T-helper 2 cell treated with Interferon-gamma antibody and Interleukin-4, amounts not matched to agents 100 ng/mL and 5 ng/mL, for 36 hours (primary cell): ENCODE data around the gene STAB1. TPM values are rescaled to one million over a fixed set of nuclear protein-coding genes. Genes with fewer than 3 reads are reported as not detected.

ENCODE experiments used
- intact Hi-C: fragments of 100-400 bp; cut with micrococcal nuclease; formaldehyde crosslinking; loops from one replicate; pipeline ENCODE4 v1.15.1; 2023
- total RNA-seq: library from RNA; stranded (reverse); gene quantifications from 2 replicates; pipeline ENCODE4 v1.2.3, GENCODE V29; 2022

The STAB1 gene
- total RNA-seq, 1 donor from 2014 or later: 0.05 TPM

- intact Hi-C loops: loop anchor here (10.0 kb wide), 1 partner anchor 229 kb away; the partner anchor contains the start of genes GNL3 and PBRM1
Observed at GRCh38 chr3:52456169-52456799, 38.9 kb upstream of the STAB1 start.

- intact Hi-C loops: loop anchor here (10.0 kb wide), 1 partner anchor 228 kb away; the partner anchor contains the start of genes GNL3 and PBRM1
Observed at GRCh38 chr3:52456800-52457183, 38.3 kb upstream of the STAB1 start.

GRCh38 chr3:52458031-52458760 is 36.9 kb upstream of the STAB1 start:
- intact Hi-C loops: loop anchor here (10.0 kb wide), 1 partner anchor 227 kb away; the partner anchor contains the start of genes GNL3 and PBRM1

- intact Hi-C loops: loop anchor here (10.0 kb wide), 1 partner anchor 226 kb away; the partner anchor contains the start of genes GNL3 and PBRM1
Observed at GRCh38 chr3:52458770-52459545, 36.2 kb upstream of the STAB1 start.

GRCh38 chr3:52461874-52462273 is 33.3 kb upstream of the STAB1 start:
- intact Hi-C loops: no loop called here

- intact Hi-C loops: no loop called here
Observed at GRCh38 chr3:52463416-52463815, 31.7 kb upstream of the STAB1 start.

- intact Hi-C loops: no loop called here
Observed at GRCh38 chr3:52468336-52468735, 26.8 kb upstream of the STAB1 start.

GRCh38 chr3:52469001-52469400 is 26.1 kb upstream of the STAB1 start:
- intact Hi-C loops: no loop called here

GRCh38 chr3:52470920-52471319 is 24.2 kb upstream of the STAB1 start:
- intact Hi-C loops: no loop called here

- intact Hi-C loops: no loop called here
Observed at GRCh38 chr3:52471371-52472238, 23.5 kb upstream of the STAB1 start.

GRCh38 chr3:52472239-52473000 is 22.7 kb upstream of the STAB1 start:
- intact Hi-C loops: no loop called here

- intact Hi-C loops: no loop called here
Observed at GRCh38 chr3:52473026-52473425, 22.1 kb upstream of the STAB1 start.

GRCh38 chr3:52477076-52477795 is 17.9 kb upstream of the STAB1 start:
- intact Hi-C loops: no loop called here

GRCh38 chr3:52477796-52478095 is 17.4 kb upstream of the STAB1 start:
- intact Hi-C loops: no loop called here

GRCh38 chr3:52479037-52479876 is 15.9 kb upstream of the STAB1 start:
- intact Hi-C loops: no loop called here

GRCh38 chr3:52479877-52480575 is 15.1 kb upstream of the STAB1 start:
- intact Hi-C loops: no loop called here

GRCh38 chr3:52480768-52481715 is 14.1 kb upstream of the STAB1 start:
- intact Hi-C loops: no loop called here
